Measurements from ENCODE around the gene FBXW12.
"Not testable (repeated sequence)": the region's sequence is repeated elsewhere in the genome, so short reads cannot be mapped to it uniquely, and the experiment has no call there.

FBXW12 gene, protein sequence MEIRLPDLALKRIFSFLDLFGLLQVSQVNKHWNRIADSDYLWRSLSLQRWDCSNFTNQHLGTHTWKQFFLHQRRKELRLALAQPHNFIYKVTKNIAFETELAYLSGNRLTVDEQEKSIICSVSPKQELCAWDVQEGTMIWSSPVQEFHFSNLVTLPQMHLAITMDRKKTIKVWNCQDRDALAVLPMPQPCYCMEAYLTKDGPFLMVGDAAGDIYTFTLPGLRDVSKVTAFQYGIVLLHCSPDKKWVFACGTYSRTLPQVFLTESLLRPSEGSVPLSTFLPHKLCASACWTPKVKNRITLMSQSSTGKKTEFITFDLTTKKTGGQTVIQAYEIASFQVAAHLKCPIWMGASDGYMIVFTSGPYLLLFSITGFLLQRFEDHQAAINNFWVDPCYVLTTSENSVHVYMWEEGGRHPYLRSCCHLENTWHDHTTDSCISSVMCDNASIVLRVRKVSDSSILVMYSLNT

DNA sequence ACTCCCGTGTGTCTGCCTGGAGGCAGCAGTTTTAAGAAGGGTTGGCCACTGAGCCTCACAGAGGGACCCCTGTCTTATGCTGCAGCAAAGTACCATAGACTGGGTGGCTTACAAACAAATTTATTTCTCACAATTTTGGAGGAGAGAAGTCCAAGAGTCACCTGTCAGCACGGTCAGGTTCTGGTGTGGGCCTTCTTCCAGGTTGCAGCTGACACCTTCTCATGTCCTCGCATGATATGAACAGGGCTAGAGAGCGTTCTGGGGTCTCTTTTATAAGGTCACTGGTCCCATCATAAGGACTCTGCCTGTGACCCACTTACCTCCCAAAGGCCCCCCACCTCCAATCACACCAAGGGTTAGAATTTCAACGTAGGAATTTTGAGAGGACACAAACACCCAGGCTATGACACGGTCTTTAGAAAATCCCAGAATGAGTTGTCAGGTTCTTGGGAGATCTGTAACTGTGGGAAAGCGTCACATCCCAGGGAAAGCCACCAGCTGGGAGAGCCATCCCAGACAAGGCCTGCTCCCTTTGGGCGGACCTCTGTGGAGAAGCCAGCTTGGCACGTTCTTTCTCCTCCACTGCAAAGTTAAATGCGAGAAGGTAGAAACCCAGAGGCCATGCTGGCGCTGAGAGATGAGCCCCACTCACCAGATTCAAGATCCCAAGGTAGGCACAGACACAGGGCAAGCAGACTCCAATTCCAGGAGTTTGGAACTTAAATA, at the start of gene FBXW12:
TSS of gene FBXW12 (plus strand) at position 569 of the 726 bp plus-strand sequence. CDS start 549 bp downstream, outside the sequence.
- TF ChIP-seq, protein P1, sequence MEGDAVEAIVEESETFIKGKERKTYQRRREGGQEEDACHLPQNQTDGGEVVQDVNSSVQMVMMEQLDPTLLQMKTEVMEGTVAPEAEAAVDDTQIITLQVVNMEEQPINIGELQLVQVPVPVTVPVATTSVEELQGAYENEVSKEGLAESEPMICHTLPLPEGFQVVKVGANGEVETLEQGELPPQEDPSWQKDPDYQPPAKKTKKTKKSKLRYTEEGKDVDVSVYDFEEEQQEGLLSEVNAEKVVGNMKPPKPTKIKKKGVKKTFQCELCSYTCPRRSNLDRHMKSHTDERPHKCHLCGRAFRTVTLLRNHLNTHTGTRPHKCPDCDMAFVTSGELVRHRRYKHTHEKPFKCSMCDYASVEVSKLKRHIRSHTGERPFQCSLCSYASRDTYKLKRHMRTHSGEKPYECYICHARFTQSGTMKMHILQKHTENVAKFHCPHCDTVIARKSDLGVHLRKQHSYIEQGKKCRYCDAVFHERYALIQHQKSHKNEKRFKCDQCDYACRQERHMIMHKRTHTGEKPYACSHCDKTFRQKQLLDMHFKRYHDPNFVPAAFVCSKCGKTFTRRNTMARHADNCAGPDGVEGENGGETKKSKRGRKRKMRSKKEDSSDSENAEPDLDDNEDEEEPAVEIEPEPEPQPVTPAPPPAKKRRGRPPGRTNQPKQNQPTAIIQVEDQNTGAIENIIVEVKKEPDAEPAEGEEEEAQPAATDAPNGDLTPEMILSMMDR (IDR thresholded peaks at IDR 0.05; ENCODE audit: insufficient read depth, low read length, missing control alignments): no peak
- CTCF ChIA-PET: interaction anchor here (1.9 to 3.5 kb wide), 2 partner anchors 15 to 29 kb away, joined by 6 to 14 read pairs; no protein-coding TSS in a partner anchor
- DNase-seq (ENCODE audit: low read depth, low spot score): no peak
- no peak within 1 kb of the TSS for H3K4me3 ChIP-seq (ENCODE audit: low read depth, low read length)
- POLR2A ChIA-PET: no interaction called here

DNA sequence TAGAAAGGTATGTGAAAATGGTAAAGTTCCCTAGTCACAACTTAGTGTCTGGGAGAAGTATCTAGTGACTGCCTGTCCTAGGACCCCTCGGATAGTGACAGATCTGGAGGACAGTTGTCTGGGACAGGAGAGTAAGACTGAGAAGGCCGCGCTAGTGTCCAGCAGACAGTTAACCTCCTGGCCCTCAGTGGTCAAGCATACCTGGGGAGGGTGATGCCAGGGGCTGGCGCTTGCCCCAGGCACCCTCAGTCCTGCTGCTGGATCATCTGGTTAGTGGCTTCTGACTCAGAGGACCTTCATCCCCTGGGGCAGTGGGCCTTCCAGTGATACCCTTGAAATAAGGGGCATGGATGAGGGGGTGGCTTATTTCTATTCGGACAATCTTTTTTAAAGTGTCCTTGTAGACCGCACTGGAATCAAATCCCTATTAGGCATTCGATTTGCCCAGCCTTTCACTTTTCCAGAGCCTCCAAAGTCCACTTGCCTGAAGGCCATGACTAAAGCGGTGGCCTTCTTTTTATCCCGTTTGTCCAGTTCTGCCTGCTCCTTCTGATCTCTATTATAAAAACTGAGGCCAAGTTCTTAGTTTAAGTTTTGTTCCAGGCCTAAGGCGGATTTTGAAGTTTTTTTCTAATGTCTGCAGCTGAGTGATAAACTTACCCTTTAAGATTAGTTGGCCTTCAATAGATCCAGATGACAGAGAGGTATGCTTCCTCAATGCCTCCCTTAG, 40.1 kb upstream of the FBXW12 start:
- CTCF ChIA-PET; POLR2A ChIA-PET; DNase-seq (ENCODE audit: low read depth, low spot score); H3K4me3 ChIP-seq (ENCODE audit: low read depth, low read length): not testable (repeated sequence)

DNA sequence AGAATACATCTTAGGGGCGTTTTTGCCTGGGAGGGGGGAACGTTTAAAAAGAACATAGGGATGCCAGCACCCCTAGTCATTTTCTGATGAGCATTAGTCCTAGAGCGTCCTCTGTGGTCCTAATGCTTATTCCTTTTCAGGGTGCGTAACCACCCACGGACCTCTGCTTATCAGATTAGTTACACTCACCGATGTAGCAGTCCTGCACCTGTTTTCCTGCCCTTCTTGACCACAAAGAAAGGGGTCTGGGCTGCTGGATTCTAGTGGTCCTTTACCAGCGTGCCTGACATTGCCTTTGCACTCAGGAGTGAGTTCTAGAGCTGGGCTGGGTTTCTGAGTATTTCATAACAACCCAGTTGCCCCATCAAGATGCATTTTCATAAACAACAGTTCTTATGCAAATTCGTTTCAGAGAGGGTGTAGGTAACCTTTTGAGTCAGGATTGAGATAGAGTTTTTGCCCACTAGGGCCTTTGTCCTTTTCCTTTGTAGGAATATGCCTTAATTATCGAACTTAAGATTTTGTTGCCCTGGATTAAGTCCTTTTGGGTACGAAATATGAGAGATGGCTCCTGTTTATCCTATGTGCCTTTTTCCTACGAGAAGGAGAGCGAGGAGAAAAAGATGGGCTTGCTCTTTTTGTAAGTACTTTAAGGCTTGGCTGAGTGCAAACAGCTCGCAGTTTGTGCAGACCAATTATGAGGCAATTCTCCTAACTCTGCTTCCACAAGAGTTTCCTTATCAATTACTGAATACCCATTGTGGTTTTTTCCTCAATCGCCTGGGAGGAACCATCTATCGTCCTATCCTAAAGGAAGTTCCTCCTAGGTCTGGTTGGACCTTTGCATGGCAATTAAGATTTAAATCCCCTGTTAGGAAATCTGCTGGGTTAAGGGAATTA, 38.4 kb upstream of the FBXW12 start, which contains the start of gene SPINK8:
TSS of gene SPINK8 (minus strand) at position 316 of the 900 bp plus-strand sequence. CDS start 5,320 bp downstream, outside the sequence.
- DNase-seq (ENCODE audit: low read depth, low spot score); POLR2A ChIA-PET; CTCF ChIA-PET; H3K4me3 ChIP-seq (ENCODE audit: low read depth, low read length): not testable (repeated sequence)

DNA sequence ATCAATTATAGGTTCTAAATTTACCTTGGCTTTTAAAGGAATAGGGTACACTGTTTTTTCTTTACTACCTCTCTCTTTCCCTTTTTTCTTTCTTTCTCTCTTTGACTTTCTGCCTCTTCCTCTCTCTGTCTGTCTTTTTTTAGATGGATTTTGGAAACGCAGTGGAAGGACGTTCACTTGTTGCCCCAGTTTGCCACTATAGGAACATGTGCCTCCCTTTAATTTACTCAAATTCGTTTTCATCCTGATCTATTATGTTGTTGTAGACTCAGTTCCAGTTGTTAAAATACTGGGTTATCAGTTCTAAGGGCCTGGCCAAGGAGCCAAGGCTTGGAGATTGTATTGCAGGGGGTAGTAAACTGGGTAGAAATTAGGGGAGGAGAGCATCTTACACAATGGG, 37.4 kb upstream of the FBXW12 start:
- TF ChIP-seq, protein P1 (IDR thresholded peaks at IDR 0.05; ENCODE audit: insufficient read depth, low read length, missing control alignments): no peak
- CTCF ChIA-PET: no interaction called here
- POLR2A ChIA-PET: no interaction called here

DNA sequence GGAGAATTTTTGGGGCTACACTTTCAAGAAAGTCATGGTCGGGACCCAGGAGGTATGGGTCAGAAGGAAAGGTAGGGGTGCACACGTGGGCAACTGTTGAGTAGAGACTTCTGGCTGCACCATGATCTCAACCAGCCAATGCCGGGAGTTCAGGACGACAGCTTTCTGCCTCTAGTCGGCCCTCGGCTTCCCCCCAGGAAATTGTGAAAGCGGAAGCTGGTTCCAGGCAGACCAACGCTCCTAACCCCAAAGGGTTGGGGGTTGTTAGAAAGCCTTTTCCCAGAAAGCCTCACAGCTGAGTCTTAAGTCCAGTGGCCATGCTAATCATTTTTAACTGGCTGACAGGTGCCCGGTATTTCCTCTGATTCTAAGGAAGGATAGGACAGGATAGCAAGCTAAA, 36.7 kb upstream of the FBXW12 start:
- DNase-seq (ENCODE audit: low read depth, low spot score); POLR2A ChIA-PET; H3K4me3 ChIP-seq (ENCODE audit: low read depth, low read length): not testable (repeated sequence)
- CTCF ChIA-PET: interaction anchor here (1.2 kb wide), 1 partner anchor 33 kb away, joined by 3 read pairs; no protein-coding TSS in a partner anchor

More for the DNA sequence above, 37.4 kb upstream of the FBXW12 start:
- DNase-seq (ENCODE audit: low read depth, low spot score): no peak
- H3K4me3 ChIP-seq (ENCODE audit: low read depth, low read length): no peak overlapping the region

DNA sequence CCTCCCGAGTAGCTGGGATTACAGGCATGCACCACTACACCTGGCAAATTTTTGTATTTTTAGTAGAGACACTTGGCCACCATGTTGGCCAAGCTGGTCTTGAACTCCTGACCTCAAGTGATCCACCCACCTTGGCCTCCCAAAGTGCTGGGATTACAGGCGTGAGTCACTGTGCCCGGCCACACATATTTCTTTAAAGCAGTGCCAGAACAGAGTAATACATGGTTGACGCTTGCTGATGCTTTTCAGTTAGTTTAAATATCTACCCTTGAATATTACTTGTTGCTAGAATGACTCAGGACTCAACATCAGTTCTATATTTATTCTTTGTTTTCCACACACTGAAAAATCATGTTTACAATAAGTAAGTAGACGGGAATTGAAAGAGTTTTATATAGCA, 34.5 kb upstream of the FBXW12 start:
- POLR2A ChIA-PET; DNase-seq (ENCODE audit: low read depth, low spot score); H3K4me3 ChIP-seq (ENCODE audit: low read depth, low read length): not testable (repeated sequence)
- CTCF ChIA-PET: interaction anchor here (1.7 kb wide), 1 partner anchor 98 kb away, joined by 5 read pairs; no protein-coding TSS in a partner anchor

DNA sequence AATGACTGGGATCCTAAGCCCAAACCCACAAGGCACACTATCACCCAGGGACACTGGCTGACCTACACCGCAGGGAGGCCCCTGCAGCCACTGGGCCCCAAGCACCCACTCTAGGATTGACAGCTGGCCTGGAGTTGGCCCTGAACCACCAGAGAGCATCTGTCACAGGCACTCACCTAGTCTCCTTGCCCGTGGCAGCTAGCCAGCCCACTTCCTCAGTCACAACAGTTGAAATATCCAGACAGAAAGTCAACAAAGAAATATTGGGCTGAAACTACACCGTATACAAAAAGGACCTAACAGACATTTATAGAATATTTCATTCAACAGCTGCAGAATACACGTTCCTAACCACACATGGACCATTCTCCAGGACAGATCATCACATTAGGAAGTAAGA, 33.4 kb upstream of the FBXW12 start:
- H3K4me3 ChIP-seq (ENCODE audit: low read depth, low read length): no peak overlapping the region
- ChIA-PET POLR2A (no interaction called here), CTCF (interaction anchor here (0.6 to 1.7 kb wide), 2 partner anchors 63 to 97 kb away, joined by 4 to 5 read pairs; no protein-coding TSS in a partner anchor)
- TF ChIP-seq, protein P1 (IDR thresholded peaks at IDR 0.05; ENCODE audit: insufficient read depth, low read length, missing control alignments): no peak
- DNase-seq (ENCODE audit: low read depth, low spot score): no peak

Data from AG04449 (cell line).